Endothelial cell of umbilical vein (primary cell): ENCODE data around the gene PLA2G2E. TPM values are rescaled to one million over a fixed set of nuclear protein-coding genes. Genes with fewer than 3 reads are reported as not detected.

Experiments
- BruUV-seq: library from RNA; stranded (reverse); fragments of 400-500 nt; replicated peaks from 2 replicates; lab custom pipeline; 2021; lab: Mats Ljungman, UMichigan
- CTCF ChIA-PET: fragments of 300-600, 350-600 bp; sonication (Branson Sonifier 250); formaldehyde crosslinking; loops from one replicate; lab custom pipeline; 2021; ENCODE audit warnings: antibody characterized with exemption, inconsistent platforms; lab: Charles Lee
- POLR2A ChIA-PET: fragments of 300-600, 350-600 bp; sonication (Branson Sonifier 250); formaldehyde crosslinking; loops from one replicate; lab custom pipeline; 2021; ENCODE audit warnings: antibody characterized with exemption, inconsistent platforms; lab: Charles Lee
- DNase-seq: peaks from one replicate; pipeline ENCODE4 v3.0.0-alpha.2; 2011; ENCODE audit warnings: low read depth, low spot score
- FAIRE-seq: peaks from 2 replicates; lab custom pipeline; 2011; peaks lifted over from hg19 to GRCh38; lab: Jason Lieb, UNC
- H2AFZ ChIP-seq: 2 replicates; pipeline ENCODE4 v1.6.0; 2012; ENCODE audit warnings: low read depth, low read length, control low read depth, inconsistent platforms
- H3K27ac ChIP-seq: 2 replicates; pipeline ENCODE4 v1.5.1; 2011; ENCODE audit warnings: low read depth, mild to moderate bottlenecking, control low read depth, low read length, moderate library complexity; ENCODE audit not compliant: insufficient read depth
- H3K27me3 ChIP-seq, 2 experiments: 2 replicates each; pipeline versions ENCODE4 v1.6.0 to v1.6.1; 2011; ENCODE audit warnings: low read length in 2 of 2, mixed read lengths in 1 of 2; ENCODE audit not compliant: control insufficient read depth in 2 of 2, insufficient read depth in 2 of 2
- H3K36me3 ChIP-seq, 2 experiments: 2 replicates in 1 of 2; 3 replicates in 1 of 2; pipeline ENCODE4 v1.5.1; 2011; ENCODE audit warnings: low read length in 2 of 2, mild to moderate bottlenecking in 1 of 2, moderate library complexity in 1 of 2; ENCODE audit not compliant: control insufficient read depth in 2 of 2, insufficient read depth in 2 of 2; ENCODE audit errors: extremely low read depth in 1 of 2
- H3K4me1 ChIP-seq: 3 replicates; pipeline ENCODE4 v1.5.1; 2011; ENCODE audit warnings: mild to moderate bottlenecking, low read length; ENCODE audit not compliant: control insufficient read depth, insufficient read depth; ENCODE audit errors: extremely low read depth
- H3K4me2 ChIP-seq: 2 replicates; pipeline ENCODE4 v1.6.1; 2011; ENCODE audit warnings: low read length, control low read depth, mixed read lengths; ENCODE audit not compliant: insufficient read depth
- H3K4me3 ChIP-seq, 3 experiments: fragments of 200-600 bp in 1 of 3; sonication (generic), shearing (Covaris generic) in 1 of 3; replicated peaks in 1 of 3; 2 replicates each; pipeline ENCODE4 v1.5.1; 2011 to 2016; ENCODE audit warnings: control low read depth in 3 of 3, low read length in 3 of 3, mild to moderate bottlenecking in 2 of 3, inconsistent platforms in 1 of 3, low read depth in 1 of 3, moderate library complexity in 1 of 3; ENCODE audit not compliant: insufficient read depth in 1 of 3
- H3K79me2 ChIP-seq: 2 replicates; pipeline ENCODE4 v1.6.0; 2012; ENCODE audit warnings: low read length, inconsistent platforms; ENCODE audit not compliant: control insufficient read depth, insufficient read depth
- H3K9ac ChIP-seq: replicated peaks from 2 replicates; pipeline ENCODE3; 2011; ENCODE audit warnings: low read length, control low read depth; ENCODE audit not compliant: insufficient read depth; ENCODE audit errors: extremely low read depth
- H3K9me1 ChIP-seq: replicated peaks from 3 replicates; pipeline ENCODE4 v1.6.0; 2011; ENCODE audit warnings: mild to moderate bottlenecking, low read length; ENCODE audit not compliant: control insufficient read depth, insufficient read depth; ENCODE audit errors: extremely low read depth
- H3K9me3 ChIP-seq: replicated peaks from 2 replicates; pipeline ENCODE4 v1.5.1; 2012; ENCODE audit warnings: low read length, inconsistent platforms; ENCODE audit not compliant: control insufficient read depth, insufficient read depth
- H4K20me1 ChIP-seq: replicated peaks from 2 replicates; pipeline ENCODE3; 2011; ENCODE audit warnings: mild to moderate bottlenecking, low read length; ENCODE audit not compliant: control insufficient read depth, insufficient read depth; ENCODE audit errors: extremely low read depth
- CTCF ChIP-seq, 2 donors: IDR thresholded peaks; 1 replicate in 1 of 2; 2 replicates in 1 of 2; pipeline ENCODE4 v1.5.1; 2011; ENCODE audit warnings: low read length in 2 of 2, mild to moderate bottlenecking in 2 of 2, moderate library complexity in 2 of 2, control low read depth in 1 of 2, inconsistent platforms in 1 of 2, low read depth in 1 of 2; ENCODE audit not compliant: insufficient read depth in 1 of 2; ENCODE audit errors: extremely low read depth in 1 of 2
- GATA2 ChIP-seq: IDR thresholded peaks from 2 replicates; pipeline ENCODE4 v1.7.0; 2011; ENCODE audit warnings: low read depth, mild to moderate bottlenecking, moderate library complexity, mixed read lengths, low read length; ENCODE audit not compliant: insufficient read length, insufficient read depth
- MAX ChIP-seq: IDR thresholded peaks from 2 replicates; pipeline ENCODE4 v1.6.1; 2011; ENCODE audit not compliant: insufficient read depth, insufficient read length
- MYC ChIP-seq: IDR thresholded peaks from one replicate; pipeline ENCODE4 v1.6.1; 2011; ENCODE audit warnings: mild to moderate bottlenecking, low read depth, low read length
- POLR2A ChIP-seq: IDR thresholded peaks from 2 replicates; pipeline ENCODE4 v1.6.1; 2012; ENCODE audit warnings: low read depth, mild to moderate bottlenecking, control low read depth, low read length
- POLR2AphosphoS5 ChIP-seq: IDR thresholded peaks from 2 replicates; pipeline ENCODE4 v1.6.1; 2012; ENCODE audit warnings: low read depth, mild to moderate bottlenecking, control low read depth, low read length, moderate library complexity; ENCODE audit not compliant: insufficient read depth
- dilution Hi-C: fragments of 300-500 bp; cut with MboI; formaldehyde crosslinking; loops from one replicate; pipeline ENCODE4 v1.15.0; 2019; ENCODE audit warnings: low sequenced_read_pairs; ENCODE audit not compliant: extremely low pct_ligation_motif_present
- intact Hi-C: fragments of 100-400 bp; cut with micrococcal nuclease; formaldehyde crosslinking; loops from one replicate; pipeline ENCODE4 v1.10.0; 2022
- polyA plus RNA-seq, 4 experiments: library from polyadenylated mRNA; depleted of rRNA in 3 of 4; stranded (reverse) in 3 of 4; unstranded in 1 of 4; fragments of >200 nt; gene quantifications; 2 replicates each; pipeline versions ENCODE4 v1.2.1 to v1.2.3, GENCODE V29; 2011 to 2012; ENCODE audit warnings: missing spikeins in 1 of 4
- total RNA-seq: library from RNA; stranded (reverse); gene quantifications from 2 replicates; pipeline ENCODE4 v1.2.3, GENCODE V29; 2021

Gene PLA2G2E
- total and polyA plus RNA-seq, 2 donors (not counting 3 experiments of a cell fraction or from before 2014, with no cell fraction given), result not detected

- H4K20me1 ChIP-seq, result no peaks in the 10 kb centered on the region
- no peak for TF ChIP-seq CTCF (IDR thresholded peaks at IDR 0.05; ENCODE audit: extremely low read depth in 1 of 2, insufficient read depth in 1 of 2, low read depth in 1 of 2, low read length in 2 of 2)
- no peak for TF ChIP-seq MAX
- TF ChIP-seq POLR2AphosphoS5, result no peak
- no peak for TF ChIP-seq GATA2
- no peak for TF ChIP-seq MYC
- TF ChIP-seq POLR2A, result no peak
- no peak overlapping the region for H3K9ac ChIP-seq
- FAIRE-seq (no peak), DNase-seq (no peak)
- H3K9me1 ChIP-seq, result no peaks in the 10 kb centered on the region
- no peak overlapping the region for H3K4me3 ChIP-seq
- dilution Hi-C loops, result no loop called here
- H3K79me2 ChIP-seq, result no peaks in the 10 kb centered on the region
- ChIA-PET POLR2A (no interaction called here), CTCF (interaction anchor here (1.4 kb wide), 1 partner anchor 270 kb away, joined by 4 read pairs; no protein-coding TSS in a partner anchor)
- no peaks in the 10 kb centered on the region for H3K27me3 ChIP-seq
- no peaks in the 10 kb centered on the region for H3K4me1 ChIP-seq
- H3K4me2 ChIP-seq, result no peak overlapping the region
- no TSS peak for BruUV-seq
- no peak overlapping the region for H3K27ac ChIP-seq
- H3K36me3 ChIP-seq, result no peaks in the 10 kb centered on the region
- no peak overlapping the region for H2AFZ ChIP-seq
- no peaks in the 10 kb centered on the region for H3K9me3 ChIP-seq
- intact Hi-C loops, result no loop called here
Measured at GRCh38 chr1:19925342-19926070, 2.1 kb upstream of the PLA2G2E start.
